SK-N-MC (cell line): ENCODE measurements around the gene TNK2.
"Not testable (repeated sequence)": the region's sequence is repeated elsewhere in the genome, so short reads cannot be mapped to it uniquely, and the experiment has no call there.

Experiments used
- EZH2 ChIP-seq: fragments of 200-600 bp; sonication (generic); IDR thresholded peaks from one replicate; pipeline ENCODE4 v1.6.1; 2017; ENCODE audit warnings: antibody characterized with exemption
- POLR2AphosphoS5 ChIP-seq: IDR thresholded peaks from 2 replicates; pipeline ENCODE4 v1.6.1; 2012; ENCODE audit warnings: mild to moderate bottlenecking, low read depth, low read length, borderline replicate concordance

GRCh38 chr3:195951443-195952177 lies 43.3 kb upstream of the TNK2 start:
- TF ChIP-seq EZH2, POLR2AphosphoS5: not testable (repeated sequence)
